SKM-1 (cell line): Measurements from ENCODE around the gene FHIT.
"Not testable (repeated sequence)": the region's sequence is repeated elsewhere in the genome, so short reads cannot be mapped to it uniquely, and the experiment has no call there.

Source experiments
- DNase-seq: peaks from one replicate; lab custom pipeline; 2025; ENCODE audit not compliant: unreplicated experiment; lab: John Stamatoyannopoulos, UW

FHIT gene

DNA sequence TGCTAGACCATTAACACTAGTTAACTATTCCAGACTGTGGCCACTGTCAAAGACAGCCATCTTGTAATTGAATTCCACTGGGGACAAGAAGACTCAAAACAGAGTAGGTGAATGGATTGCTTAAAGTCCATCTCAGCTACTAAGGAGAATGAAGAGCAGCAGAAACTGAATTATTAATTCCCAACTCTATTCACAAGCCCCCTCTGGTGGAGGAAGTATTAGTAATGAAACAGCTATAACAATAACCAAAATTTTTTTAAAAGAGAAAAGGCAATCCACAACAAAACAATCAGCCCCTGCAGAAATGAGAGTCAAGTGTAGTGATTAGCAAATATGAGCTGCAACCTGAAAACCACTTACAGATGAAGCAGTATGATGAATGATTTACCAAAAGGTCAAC, 302.8 kb downstream of the FHIT start:
- no peak for DNase-seq

DNA sequence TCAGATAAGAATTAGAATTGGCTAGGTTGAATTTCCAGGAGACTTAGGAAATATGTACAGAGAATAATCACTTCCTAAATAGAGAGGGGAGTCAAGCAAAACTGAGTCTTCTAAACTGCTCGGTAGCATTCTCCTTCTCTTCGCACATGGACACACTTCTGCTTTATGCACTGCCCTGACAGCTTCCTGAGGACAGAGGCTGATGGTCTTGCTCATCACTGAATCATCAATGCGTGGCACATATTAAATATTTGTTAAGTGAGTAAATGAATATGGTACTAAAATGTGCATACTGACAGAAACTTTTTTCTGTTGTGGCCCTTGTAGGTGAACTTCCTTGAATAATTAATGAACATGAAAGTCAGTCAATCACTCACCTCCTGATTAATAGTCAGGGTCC, 315.5 kb downstream of the FHIT start:
- no peak for DNase-seq

DNA sequence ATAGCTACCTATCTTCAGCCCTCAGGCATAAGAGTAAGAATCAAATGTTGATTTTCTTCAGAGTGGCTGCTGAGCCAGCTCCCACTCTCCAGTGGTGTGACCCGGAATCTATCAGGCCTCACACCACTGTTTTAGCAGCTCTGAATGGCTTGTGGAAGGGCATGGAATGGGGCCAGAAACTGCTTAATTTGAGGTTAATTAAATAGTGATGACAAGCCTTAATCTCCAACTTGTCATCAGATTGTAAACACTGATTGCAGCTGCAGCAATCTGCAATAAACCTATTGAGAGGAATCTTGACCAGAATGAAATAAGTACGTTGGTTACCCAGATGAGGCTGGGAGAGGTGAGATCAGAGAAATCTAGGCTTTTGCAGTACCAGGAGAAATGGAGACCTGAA, 317.4 kb downstream of the FHIT start:
- DNase-seq: no peak

DNA sequence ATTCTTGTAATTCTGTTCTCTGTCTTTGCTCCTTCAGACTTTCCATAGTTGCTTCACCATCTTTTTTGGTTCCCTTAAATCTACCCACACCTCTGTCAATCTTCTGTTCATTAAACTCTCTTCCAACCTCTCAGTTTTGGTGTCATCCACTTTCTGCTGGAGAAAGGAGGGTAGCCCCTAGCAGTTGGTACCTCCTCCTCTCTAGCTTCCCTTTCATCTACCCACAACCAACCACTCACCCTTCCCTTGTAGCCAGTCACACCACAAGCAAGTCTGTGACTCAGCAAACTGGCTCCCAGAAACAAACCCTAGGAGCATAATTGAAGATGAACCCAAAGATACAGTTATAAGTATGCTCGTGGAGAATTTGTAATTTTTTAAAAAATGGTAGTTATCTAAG, 318.6 kb downstream of the FHIT start:
- peak; percentile 16 for DNase-seq

DNA sequence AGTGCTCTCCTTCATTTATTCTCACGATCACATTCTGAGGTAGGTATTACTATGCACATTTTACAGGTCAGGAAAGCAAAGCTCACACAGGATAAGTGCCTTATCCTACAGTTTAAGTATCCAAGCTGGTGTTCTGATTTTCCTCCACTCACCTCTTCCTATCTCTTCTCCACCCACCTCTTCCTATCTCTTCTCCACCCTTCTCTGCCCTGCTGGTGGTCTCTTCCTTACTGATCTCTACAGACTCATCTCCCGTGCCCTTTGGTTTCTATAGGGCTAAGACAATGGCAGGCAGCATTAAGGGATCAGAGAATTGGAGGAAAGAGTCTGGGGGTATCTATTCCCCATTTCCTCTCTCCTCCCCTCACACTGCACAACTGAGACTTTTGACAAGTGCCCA, 319.1 kb downstream of the FHIT start:
- no peak for DNase-seq

DNA sequence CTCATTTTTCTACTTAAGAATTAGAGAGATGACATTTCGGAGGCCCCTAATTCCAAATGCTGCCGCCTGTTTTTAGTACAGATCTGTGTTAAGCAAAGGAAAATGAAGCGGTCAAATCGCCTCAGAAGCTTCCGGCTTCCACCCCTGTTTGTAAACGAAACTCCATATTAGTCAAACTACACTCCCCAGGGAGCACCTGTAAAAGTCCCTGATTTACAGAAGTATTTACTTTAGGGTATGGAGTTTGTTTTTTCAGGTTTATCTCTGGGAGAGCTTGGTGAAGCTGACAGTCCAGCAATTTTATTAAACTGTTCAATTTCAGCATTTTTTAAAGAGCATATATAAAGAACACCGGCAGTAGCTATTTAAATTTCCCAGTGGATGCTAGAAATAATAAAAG, 319.8 kb downstream of the FHIT start:
- DNase-seq: no peak

DNA sequence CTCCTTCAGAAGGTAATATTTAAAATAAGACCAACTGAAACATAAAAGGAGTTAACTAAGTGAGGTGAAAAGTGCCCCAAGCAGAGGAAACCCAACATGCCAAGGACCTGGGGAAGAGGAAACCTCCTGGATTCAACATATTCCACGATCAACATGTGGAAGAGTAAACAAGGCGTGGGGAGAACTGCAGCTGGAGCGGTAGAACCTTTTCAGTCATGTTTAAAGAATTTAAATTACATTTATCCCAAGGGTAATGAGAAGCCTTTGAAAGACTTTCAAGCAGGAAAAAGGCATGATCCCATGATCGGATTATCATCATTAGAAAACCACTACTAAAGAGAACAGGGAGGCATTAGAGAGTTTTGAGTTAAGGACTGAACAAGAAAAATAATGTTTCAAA, 330.7 kb downstream of the FHIT start:
- DNase-seq: no peak

DNA sequence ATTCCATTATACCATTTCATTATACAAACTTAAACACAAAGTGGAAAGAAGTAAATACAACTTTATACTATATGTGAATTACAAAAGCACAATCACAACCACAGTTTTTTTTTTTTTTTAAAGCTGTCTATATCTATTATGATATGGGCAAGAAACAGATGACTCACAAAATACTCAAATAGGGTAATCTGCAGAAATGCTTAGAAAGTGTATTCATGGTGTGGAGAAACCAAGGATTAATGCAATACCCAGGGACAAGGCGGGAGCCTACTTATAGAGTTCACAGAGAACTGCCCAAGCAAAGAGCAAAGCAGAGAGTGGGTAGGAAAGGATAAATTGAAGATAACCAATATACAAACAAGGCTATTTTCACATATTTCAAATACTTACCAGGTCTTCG, 332.0 kb downstream of the FHIT start:
- no peak for DNase-seq

DNA sequence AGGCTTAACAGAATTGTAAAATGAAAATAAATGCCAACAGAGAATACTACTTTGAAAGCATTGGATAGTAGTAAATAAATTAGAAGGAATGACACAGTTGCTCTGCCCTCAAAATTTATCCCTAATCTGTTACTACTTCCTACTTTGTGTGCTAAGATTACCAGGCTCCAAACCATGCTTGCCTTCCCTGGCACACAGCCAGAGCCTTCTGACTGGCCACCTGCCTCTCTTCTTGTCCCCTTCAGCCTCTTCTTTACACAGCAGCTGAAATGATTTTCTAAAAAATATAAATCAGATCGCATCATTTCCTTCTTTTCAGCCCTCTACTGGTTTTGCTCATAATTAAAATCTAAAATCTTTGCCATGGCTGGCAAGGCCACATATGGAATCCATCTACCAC, 334.1 kb downstream of the FHIT start:
- no peak for DNase-seq

DNA sequence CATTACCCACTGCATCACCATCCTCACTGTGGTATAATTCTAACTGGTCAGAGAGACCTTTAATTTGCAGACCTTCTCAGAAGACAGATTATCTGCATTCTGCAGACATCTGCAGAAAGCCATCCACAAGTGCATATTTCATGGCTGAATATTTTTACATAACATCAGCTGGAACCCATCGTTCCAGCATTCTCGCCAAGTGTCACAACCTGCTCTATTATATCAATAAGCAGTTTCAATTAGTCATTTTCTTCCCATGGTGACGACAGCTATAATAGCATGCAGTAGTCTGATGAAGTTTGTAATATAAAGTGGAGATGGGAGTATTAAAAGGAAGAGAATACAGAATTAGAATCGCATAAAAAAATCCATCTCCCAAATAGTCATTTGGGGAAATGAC, 334.7 kb downstream of the FHIT start:
- no peak for DNase-seq

DNA sequence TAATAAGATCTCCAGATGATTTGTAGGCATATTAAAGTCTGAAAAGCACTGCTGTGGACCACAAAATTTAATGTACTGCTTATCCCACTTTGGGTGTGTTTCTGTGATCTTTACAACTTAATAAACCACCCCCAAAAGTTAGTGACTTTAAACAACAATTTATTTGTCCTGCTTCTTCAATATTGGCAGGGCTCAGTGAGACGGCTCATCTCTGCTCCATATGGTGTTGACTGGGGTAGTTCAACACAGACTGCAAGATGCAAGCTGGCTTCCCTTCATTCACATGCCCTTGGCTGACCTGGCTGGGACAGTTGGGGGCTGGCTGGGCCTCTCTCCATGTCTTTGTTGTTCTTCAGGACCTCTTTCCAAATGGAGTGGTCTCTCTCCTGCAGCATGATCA, 337.8 kb downstream of the FHIT start:
- DNase-seq: no peak

DNA sequence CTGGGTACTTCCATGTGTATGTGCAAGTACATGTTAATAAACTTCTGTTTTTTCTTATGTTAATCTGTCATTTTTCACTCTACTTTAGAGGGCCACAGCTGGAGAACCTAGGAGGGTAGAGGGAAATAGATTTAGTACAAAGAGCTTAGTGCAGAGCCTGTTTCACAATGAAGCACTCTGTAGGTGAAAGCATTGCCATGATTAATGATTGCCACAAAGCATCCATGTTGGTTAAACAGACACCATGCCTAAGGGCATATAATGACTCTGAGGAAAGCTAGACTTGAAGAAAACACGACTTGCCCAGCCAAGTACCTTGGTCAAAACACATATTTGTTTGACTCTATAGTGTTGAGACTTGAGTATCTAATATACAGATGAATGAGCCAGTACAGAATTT, 338.4 kb downstream of the FHIT start:
- no peak for DNase-seq

DNA sequence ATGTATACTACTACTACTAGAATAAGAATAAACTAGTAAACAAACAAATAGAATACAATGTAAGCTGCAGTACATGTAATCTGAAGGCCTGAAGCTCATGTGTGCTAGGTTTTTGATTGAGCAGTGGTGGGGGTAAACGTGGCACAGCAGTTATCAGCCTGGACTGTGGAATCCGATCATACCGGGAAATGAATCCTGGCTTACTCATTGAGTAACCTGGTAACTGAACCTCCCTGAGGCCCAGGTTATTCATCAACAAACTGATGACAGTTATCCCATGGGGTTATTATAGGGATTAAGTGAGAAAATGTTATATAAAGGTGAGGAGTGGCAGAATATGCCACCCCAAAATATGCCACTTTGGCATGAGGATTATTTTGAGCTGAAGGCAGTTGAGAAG, 339.1 kb downstream of the FHIT start:
- DNase-seq: no peak

DNA sequence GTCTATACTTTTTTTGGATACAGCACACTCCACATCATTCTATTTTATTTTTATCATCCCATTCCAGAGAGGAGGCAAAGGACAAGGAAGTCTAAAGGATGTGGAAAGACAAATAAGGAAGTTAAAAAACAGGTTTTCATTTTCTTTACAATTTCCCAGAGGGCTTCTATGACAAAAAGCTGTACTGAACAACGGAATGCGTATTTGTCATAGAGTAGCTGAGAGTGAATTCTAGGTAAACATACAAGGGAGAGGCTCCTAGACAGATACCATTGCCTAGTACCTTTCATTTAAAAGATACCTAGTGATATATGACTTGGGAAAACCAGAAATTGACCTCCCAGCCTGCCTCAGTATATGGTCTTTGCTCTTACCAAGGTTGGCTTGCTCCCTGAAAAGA, 341.7 kb downstream of the FHIT start:
- no peak for DNase-seq

DNA sequence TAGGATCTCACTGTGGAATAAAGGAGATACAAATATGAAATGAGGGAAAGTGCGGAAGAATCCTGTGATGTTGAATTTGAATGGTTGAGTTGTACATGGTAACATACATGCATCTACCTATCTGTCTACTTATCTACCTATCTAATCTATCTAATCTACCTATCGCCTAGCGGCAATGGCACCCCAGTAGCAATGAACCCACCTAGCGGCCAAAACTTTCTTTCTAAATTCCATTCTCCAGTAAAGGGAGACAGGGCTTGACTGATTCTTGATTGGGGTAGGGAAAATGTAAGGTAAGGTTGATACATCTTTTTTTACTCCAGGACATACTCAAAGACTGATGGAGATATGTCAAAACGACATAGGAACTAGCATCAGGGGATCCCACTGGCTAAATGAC, 345.0 kb downstream of the FHIT start:
- no peak for DNase-seq

DNA sequence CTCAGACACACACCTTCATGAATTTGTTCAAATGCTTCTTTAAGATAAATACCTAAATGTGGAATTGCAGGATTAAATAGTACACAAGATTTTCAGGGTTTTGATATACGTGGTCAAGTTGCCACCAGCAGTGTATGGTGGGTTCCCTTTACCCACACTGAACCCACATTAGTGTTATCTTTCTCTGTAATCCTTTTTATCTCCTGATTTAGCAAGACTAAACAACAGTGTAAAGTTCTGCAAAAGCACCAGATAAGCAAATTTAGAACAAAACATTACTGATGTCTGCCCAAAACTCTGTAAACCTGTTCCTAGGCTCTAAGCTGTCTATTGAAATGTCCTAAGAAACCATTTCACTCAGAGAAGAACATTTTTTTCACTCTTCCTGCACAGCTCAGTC, 352.9 kb downstream of the FHIT start:
- DNase-seq: no peak

DNA sequence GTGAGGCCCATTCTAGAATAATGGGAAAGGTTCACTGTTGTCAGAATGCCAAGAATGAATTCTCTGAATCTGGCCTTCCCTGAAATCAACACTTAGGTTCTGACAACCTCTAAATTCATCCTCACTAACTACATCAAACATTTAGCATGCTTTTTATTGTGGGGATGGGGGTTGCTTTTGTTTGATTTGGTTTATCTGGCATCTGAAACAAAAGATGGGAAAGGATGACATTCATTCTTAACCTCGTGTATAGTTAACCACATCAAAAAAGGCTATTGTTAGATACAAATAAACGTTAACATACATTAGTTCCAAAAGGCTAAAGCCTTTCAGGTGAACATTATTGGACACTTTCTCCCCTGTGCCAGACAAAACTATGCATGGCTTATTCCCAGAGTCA, 357.3 kb downstream of the FHIT start:
- no peak for DNase-seq

DNA sequence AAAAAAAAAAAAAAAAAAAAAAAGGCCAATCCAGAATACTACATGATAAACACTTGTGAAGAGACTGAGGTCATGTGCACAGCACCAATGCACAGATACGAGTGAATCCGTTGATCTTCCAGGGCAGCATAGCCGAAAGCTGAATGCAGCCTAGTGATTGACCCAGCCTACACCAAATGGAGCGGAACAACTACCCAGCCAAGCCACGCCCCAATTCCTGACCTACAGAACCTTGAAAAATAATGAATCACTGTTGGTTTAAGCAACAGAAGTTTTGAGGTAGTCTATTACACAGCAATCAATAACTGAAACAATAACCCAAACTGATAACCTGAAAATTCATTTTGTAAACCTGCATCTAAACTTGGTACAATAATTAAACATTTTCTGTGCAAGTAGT, 361.0 kb downstream of the FHIT start:
- no peak for DNase-seq

DNA sequence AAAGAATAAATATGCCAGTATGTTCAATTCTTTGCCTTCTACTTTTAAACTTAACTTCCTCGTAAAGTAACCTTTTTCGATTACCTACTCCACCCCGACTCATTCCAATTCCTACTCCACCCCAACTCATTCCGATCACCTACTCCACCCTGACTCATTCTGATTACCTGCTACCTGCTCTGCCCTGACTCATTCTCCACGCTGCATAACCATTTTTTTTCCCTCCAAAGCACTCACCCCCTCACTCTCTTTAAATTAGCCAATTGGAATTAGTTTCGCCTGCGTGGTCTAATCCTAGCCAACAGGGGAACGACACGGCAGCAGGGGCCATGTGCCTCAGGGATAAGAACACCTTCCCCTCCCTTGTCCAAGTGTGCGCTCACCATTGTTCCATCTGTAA, 362.3 kb downstream of the FHIT start:
- DNase-seq: not testable (repeated sequence)

DNA sequence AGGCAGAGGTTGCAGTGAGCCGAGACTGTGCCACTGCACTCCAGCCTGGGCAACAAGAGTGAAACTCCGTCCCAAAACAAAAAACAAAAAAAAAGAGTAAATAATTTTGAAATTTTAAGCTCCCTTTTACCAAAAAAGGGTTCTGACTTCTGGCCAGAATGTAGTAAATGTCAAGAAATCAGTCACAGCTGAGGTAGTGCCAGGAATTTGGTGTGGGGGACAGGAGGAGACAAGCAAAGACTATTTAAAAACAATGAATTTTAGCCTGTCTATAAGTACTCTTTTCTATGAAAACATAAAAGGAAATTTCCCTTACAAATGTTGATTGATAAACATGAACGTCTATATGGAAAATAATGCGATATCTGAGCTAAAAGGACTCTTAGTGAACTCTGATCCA, 363.7 kb downstream of the FHIT start:
- no peak for DNase-seq

DNA sequence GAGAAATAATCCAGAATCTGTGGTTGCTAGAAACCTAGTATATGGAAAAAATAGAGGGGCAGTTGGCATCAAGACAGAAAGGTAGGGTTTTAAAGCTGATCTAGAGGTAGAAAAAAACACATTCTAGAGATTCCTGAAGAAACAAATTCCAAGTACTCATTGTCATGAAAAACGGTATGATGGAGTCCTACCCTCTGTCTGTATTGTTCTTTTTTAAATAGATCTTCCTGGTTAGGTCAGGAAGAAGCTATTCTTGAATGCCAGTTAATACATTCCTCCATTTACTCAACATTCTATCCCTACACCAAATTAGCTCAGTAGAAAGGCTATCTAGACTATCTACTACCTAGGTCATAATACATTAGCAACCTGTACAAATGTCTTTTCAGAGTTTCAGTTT, 364.7 kb downstream of the FHIT start:
- no peak for DNase-seq

DNA sequence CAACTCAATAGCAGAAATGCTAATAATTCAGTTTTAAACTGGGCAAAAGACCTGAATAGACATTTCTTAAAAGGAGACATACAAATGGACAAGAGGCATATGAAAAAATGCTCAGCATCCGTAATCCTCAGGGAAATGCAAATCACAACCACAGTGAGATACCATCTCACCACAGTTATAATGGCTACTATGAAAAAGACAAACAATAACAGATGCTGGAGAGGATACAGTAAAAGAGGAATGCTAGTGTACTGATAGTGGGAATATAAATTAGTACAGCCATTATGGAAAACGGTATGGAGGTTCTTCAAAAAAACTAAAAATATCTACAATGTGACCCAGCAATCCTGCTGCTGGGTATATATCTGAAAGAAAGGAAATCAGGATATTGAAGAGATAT, 367.2 kb downstream of the FHIT start:
- DNase-seq: no peak

DNA sequence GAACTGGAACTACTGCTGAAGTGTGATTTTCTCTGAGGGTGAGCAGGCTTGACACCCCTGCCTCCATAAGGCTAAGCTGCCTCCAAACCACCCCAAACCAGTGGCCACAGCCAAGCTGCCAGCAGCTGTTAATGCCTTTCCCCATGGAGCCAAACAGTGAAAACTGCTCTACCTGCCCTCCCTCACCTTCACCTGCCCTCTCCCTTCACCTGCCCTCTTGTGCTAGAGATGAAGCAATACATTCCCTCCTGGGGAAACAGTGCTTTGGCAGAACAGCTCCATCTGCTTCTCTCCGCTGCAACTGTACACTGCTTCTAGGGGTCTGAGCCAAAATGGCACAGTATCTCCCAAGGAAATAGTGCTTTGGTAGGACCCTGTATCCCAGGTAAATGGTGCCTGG, 374.1 kb downstream of the FHIT start:
- DNase-seq: no peak

DNA sequence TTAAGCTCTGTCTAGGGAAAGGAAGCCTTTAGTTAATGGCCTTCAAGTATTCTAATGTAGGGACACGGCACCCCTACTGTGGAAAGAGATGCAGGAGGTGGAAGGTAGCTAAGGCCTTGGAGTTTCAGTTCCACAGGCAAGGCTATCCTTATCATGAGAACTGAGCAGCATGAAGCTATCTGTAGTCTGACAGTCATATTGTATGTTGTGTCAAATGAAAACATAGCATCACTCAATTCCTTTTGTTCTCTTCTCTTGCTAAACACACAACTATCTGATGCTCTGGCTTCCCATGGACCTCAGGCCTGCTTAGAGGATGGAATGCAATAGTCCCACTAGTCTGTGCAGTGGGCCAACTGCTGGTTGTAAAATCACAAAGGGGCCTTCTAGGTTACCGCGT, 380.9 kb downstream of the FHIT start:
- DNase-seq: no peak
